ENCODE measurements around the gene TP63. TPM values are rescaled to one million over a fixed set of nuclear protein-coding genes. Genes with fewer than 3 reads are reported as not detected.
"Not testable (repeated sequence)": the region's sequence is repeated elsewhere in the genome, so short reads cannot be mapped to it uniquely, and the experiment has no call there.

The TP63 gene
- total RNA-seq, 4 donors from 2014 or later, result not detected

- no peak for DNase-seq
- WGBS, 2 donors (ENCODE audit: low coverage in 1 of 2), result 91% methylated on average over 1 of the region's 1 CpG
- H3K27ac ChIP-seq, result no peak overlapping the region
- no peaks in the 10 kb centered on the region for H3K27me3 ChIP-seq
- no peaks in the 10 kb centered on the region for H3K4me1 ChIP-seq
- in situ Hi-C loops (cut with MboI; ENCODE audit: low pct_ligation_motif_present in 1 of 4, low pct_unique_long_range_greater_than_20kb in 1 of 4, low sequenced_read_pairs in 3 of 4), result no loop called here
- TF ChIP-seq EP300 (IDR thresholded peaks at IDR 0.05; ENCODE audit: low read depth) (no peak), POLR2AphosphoS5 (IDR thresholded peaks at IDR 0.05) (no peak), POLR2A (IDR thresholded peaks at IDR 0.05) (no peak)
- TF ChIP-seq, protein P1, sequence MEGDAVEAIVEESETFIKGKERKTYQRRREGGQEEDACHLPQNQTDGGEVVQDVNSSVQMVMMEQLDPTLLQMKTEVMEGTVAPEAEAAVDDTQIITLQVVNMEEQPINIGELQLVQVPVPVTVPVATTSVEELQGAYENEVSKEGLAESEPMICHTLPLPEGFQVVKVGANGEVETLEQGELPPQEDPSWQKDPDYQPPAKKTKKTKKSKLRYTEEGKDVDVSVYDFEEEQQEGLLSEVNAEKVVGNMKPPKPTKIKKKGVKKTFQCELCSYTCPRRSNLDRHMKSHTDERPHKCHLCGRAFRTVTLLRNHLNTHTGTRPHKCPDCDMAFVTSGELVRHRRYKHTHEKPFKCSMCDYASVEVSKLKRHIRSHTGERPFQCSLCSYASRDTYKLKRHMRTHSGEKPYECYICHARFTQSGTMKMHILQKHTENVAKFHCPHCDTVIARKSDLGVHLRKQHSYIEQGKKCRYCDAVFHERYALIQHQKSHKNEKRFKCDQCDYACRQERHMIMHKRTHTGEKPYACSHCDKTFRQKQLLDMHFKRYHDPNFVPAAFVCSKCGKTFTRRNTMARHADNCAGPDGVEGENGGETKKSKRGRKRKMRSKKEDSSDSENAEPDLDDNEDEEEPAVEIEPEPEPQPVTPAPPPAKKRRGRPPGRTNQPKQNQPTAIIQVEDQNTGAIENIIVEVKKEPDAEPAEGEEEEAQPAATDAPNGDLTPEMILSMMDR (IDR thresholded peaks at IDR 0.05), result no peak
- no peak overlapping the region for H3K4me3 ChIP-seq
- intact Hi-C loops (cut with DNase I; ENCODE audit: low total_unique reads), result no loop called here
- no peaks in the 10 kb centered on the region for H3K9me3 ChIP-seq
- H3K36me3 ChIP-seq, result no peaks in the 10 kb centered on the region
Measured at GRCh38 chr3:189664311-189664710, 33.1 kb downstream of the TP63 start.

DNA sequence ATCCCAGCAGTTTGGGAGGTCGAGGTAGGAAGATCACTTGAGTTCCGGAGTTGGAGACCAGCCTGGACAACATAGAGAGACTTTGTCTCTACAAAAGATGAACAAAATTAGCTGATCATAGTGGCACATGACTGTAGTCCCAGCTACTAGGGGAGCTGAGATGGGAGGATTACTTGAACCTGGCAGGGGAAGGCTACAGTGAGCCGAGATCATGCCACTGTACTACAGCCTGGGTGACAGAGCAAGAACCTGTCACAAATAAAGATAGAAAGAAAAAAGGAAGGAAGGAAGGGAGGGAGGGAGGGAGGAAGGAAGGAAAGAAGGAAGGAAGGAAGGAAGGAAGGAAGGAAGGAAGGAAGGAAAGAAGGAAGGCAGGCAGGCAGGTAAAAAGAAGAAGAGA, 41.2 kb downstream of the TP63 start:
- H3K4me3 ChIP-seq; H3K27me3 ChIP-seq; H3K27ac ChIP-seq; H3K36me3 ChIP-seq; H3K4me1 ChIP-seq; intact Hi-C loops (cut with DNase I; ENCODE audit: low total_unique reads); H3K9me3 ChIP-seq; DNase-seq; in situ Hi-C loops (cut with MboI; ENCODE audit: low pct_ligation_motif_present in 1 of 4, low pct_unique_long_range_greater_than_20kb in 1 of 4, low sequenced_read_pairs in 3 of 4): not testable (repeated sequence)
- 88 to 94% methylated on average over 1 to 3 of the region's 3 CpGs for WGBS, 2 donors (ENCODE audit: low coverage in 1 of 2)

DNA sequence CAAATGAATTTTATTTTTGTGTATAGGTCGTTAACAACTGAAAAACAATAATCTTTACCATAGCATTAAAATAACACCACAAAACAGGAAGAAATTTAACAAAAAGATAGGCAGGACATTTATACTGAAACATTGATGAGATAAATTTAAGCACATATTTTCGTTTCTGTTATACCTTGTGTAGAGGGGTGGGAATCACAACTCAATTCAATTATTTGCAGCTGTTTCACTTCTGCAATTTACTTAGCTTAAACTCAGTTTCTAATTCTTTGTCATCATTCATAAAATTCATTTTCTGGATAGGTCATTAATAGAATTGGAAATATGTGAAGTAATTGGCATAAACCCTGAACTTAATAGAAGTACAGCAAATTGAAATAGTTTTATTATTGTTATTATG, 42.3 kb downstream of the TP63 start:
- H3K9me3 ChIP-seq, result no peaks in the 10 kb centered on the region
- DNase-seq, result no peak
- intact Hi-C loops (cut with DNase I; ENCODE audit: low total_unique reads) (no loop called here), in situ Hi-C loops (cut with MboI; ENCODE audit: low pct_ligation_motif_present in 1 of 4, low pct_unique_long_range_greater_than_20kb in 1 of 4, low sequenced_read_pairs in 3 of 4) (no loop called here)
- no peak overlapping the region for H3K4me3 ChIP-seq
- H3K36me3 ChIP-seq, result no peaks in the 10 kb centered on the region
- no peak for TF ChIP-seq POLR2AphosphoS5 (IDR thresholded peaks at IDR 0.05)
- no peak for TF ChIP-seq EP300 (IDR thresholded peaks at IDR 0.05; ENCODE audit: low read depth)
- TF ChIP-seq, protein P1 (IDR thresholded peaks at IDR 0.05), result no peak
- H3K27ac ChIP-seq, result no peak overlapping the region
- 61 to 65% methylated on average over 2 of the region's 2 CpGs for whole genome bisulfite sequencing, 2 donors (ENCODE audit: low coverage in 1 of 2)
- no peaks in the 10 kb centered on the region for H3K27me3 ChIP-seq
- no peaks in the 10 kb centered on the region for H3K4me1 ChIP-seq

DNA sequence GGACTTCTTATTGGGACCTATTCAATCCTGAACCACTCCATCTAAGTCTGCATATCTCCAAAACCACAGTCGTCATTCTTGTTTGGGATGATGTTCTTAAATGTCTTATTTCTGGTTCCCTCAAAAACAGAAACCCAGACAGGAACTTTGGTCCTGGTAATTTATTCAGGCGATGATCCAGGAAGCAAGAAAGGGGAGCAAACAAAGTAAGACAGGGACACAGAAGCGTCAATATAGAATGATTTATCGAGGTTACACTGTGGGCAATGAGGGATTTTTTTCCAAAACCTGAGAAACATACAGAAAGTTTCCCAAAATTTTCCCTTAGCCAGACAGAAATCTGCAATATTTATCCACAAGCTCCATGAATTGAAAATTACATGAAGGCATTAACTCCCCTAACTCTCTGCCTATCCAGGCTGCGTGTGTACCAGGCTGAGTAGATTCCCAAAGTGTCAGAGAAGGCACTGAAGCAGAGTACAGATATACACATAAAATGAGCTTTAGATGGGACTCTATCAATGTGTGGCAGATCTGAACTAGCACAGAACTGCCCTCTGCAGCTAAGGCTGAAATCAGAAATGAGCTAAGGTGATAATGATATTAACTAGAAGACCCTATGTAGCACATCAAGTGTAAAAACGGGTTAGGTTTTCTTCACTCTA, 43.2 kb downstream of the TP63 start:
- in situ Hi-C loops (cut with MboI; ENCODE audit: low pct_ligation_motif_present in 1 of 4, low pct_unique_long_range_greater_than_20kb in 1 of 4, low sequenced_read_pairs in 3 of 4) (no loop called here), intact Hi-C loops (cut with DNase I; ENCODE audit: low total_unique reads) (no loop called here)
- Histone ChIP-seq H3K9me3 (no peaks in the 10 kb centered on the region), H3K4me3 (no peak overlapping the region), H3K27ac (no peak overlapping the region), H3K36me3 (no peaks in the 10 kb centered on the region), H3K27me3 (no peaks in the 10 kb centered on the region), H3K4me1 (no peaks in the 10 kb centered on the region)
- WGBS, 2 donors (ENCODE audit: low coverage in 1 of 2), result 59 to 76% methylated on average over 5 to 6 of the region's 6 CpGs
- TF ChIP-seq EP300 (IDR thresholded peaks at IDR 0.05; ENCODE audit: low read depth) (no peak), POLR2A (IDR thresholded peaks at IDR 0.05) (no peak), POLR2AphosphoS5 (IDR thresholded peaks at IDR 0.05) (no peak)
- TF ChIP-seq, protein P1 (IDR thresholded peaks at IDR 0.05), result no peak
- DNase-seq, result no peak

- Histone ChIP-seq H3K27me3 (no peaks in the 10 kb centered on the region), H3K9me3 (no peaks in the 10 kb centered on the region), H3K4me1 (no peaks in the 10 kb centered on the region), H3K36me3 (no peaks in the 10 kb centered on the region), H3K4me3 (no peak overlapping the region), H3K27ac (no peak overlapping the region)
- WGBS, 2 donors (ENCODE audit: low coverage in 1 of 2), result 79 to 82% methylated on average over 4 of the region's 4 CpGs
- intact Hi-C loops (cut with DNase I; ENCODE audit: low total_unique reads), result no loop called here
- TF ChIP-seq, protein P1 (IDR thresholded peaks at IDR 0.05), result no peak
- no peak for TF ChIP-seq EP300 (IDR thresholded peaks at IDR 0.05; ENCODE audit: low read depth)
- no peak for TF ChIP-seq POLR2A (IDR thresholded peaks at IDR 0.05)
- no peak for TF ChIP-seq POLR2AphosphoS5 (IDR thresholded peaks at IDR 0.05)
- no peak for DNase-seq
- in situ Hi-C loops (cut with MboI; ENCODE audit: low pct_ligation_motif_present in 1 of 4, low pct_unique_long_range_greater_than_20kb in 1 of 4, low sequenced_read_pairs in 3 of 4), result no loop called here
Measured at GRCh38 chr3:189677667-189678066, 46.5 kb downstream of the TP63 start.
